Fibroblast of the aortic adventitia (primary cell): Measurements from ENCODE around the gene SUN1. TPM values are rescaled to one million over a fixed set of nuclear protein-coding genes. Genes with fewer than 3 reads are reported as not detected.

Source experiments
- DNase-seq: peaks from one replicate; pipeline ENCODE4 v3.0.0-alpha.2; 2010; ENCODE audit warnings: low read depth
- H3K4me3 ChIP-seq: 2 replicates; pipeline ENCODE4 v1.5.1; 2011; ENCODE audit warnings: low read depth, mild to moderate bottlenecking, control low read depth, low read length, moderate library complexity
- CTCF ChIP-seq: IDR thresholded peaks from 2 replicates; pipeline ENCODE4 v1.5.1; 2011; ENCODE audit warnings: mild to moderate bottlenecking, low read length, control low read depth, inconsistent platforms; ENCODE audit not compliant: insufficient read depth
- total RNA-seq: library from RNA; depleted of rRNA; stranded (reverse); fragments of >200 nt; gene quantifications from 2 replicates; pipeline ENCODE4 v1.2.3, GENCODE V29; 2012; ENCODE audit warnings: low replicate concordance

SUN1 gene
- total RNA-seq, 1 donor, result 211 TPM

- H3K4me3 ChIP-seq, result no peak overlapping the region
- no peak for DNase-seq
- TF ChIP-seq CTCF, result no peak
Observed at GRCh38 chr7:915291-916218, 83.3 kb downstream of the SUN1 start.

- no peak for DNase-seq
- no peak overlapping the region for H3K4me3 ChIP-seq
- no peak for TF ChIP-seq CTCF
Observed at GRCh38 chr7:916291-916941, 84.1 kb downstream of the SUN1 start.

- TF ChIP-seq CTCF, result no peak
- H3K4me3 ChIP-seq, result no peak overlapping the region
- no peak for DNase-seq
Observed at GRCh38 chr7:917255-918117, 85.2 kb downstream of the SUN1 start.

GRCh38 chr7:918118-918425, 85.8 kb downstream of the SUN1 start:
- no peak for TF ChIP-seq CTCF
- no peak overlapping the region for H3K4me3 ChIP-seq
- no peak for DNase-seq

- TF ChIP-seq CTCF, result no peak
- DNase-seq, result no peak
- no peak overlapping the region for H3K4me3 ChIP-seq
Observed at GRCh38 chr7:918441-919113, 86.3 kb downstream of the SUN1 start.

- DNase-seq, result no peak
- H3K4me3 ChIP-seq, result no peak overlapping the region
- TF ChIP-seq CTCF, result no peak
Observed at GRCh38 chr7:919114-919442, 86.8 kb downstream of the SUN1 start.
